IMR-90 (cell line): ENCODE results near the gene TEK. TPM values are rescaled to one million over a fixed set of nuclear protein-coding genes. Genes with fewer than 3 reads are reported as not detected.

Experiments used
- ATAC-seq: fragments of 200-7000 bp; cut with Tn5 transposase; 2 replicates; pipeline ENCODE4 v1.9.1; 2020; ENCODE audit warnings: low read depth, mild to moderate bottlenecking, moderate library complexity
- BruUV-seq: library from RNA; stranded (reverse); fragments of 400-500 nt; replicated peaks from 2 replicates; lab custom pipeline; 2021; lab: Mats Ljungman, UMichigan
- CTCF ChIA-PET: fragments of 300-600 bp; formaldehyde crosslinking; extraction: SDS; loops from one replicate; lab custom pipeline; 2021; ENCODE audit warnings: antibody characterized with exemption; lab: Yijun Ruan, JAX
- POLR2A ChIA-PET: fragments of 300-600 bp; sonication (Branson Sonifier 250); formaldehyde crosslinking; loops from one replicate; lab custom pipeline; 2022; ENCODE audit warnings: antibody characterized with exemption; ENCODE audit not compliant: unreplicated experiment; lab: Charles Lee
- DNase-seq: peaks from one replicate; pipeline ENCODE4 v3.0.0; 2013
- H2AFZ ChIP-seq: replicated peaks from 2 replicates; pipeline ENCODE3; 2013; ENCODE audit warnings: low read length, mild to moderate bottlenecking; ENCODE audit not compliant: poor library complexity
- H2AK5ac ChIP-seq: 2 replicates; pipeline ENCODE4 v1.6.1; 2013; ENCODE audit warnings: low read depth, low read length, inconsistent platforms
- H2AK9ac ChIP-seq: replicated peaks from 2 replicates; pipeline ENCODE3; 2013; ENCODE audit warnings: mild to moderate bottlenecking, low read depth, low read length, moderate library complexity; ENCODE audit not compliant: poor library complexity
- H2BK120ac ChIP-seq: 2 replicates; pipeline ENCODE4 v1.6.1; 2013; ENCODE audit warnings: low read depth, low read length, inconsistent platforms
- H2BK15ac ChIP-seq: 3 replicates; pipeline ENCODE4 v1.6.1; 2013; ENCODE audit warnings: low read depth, low read length, inconsistent platforms
- H2BK20ac ChIP-seq: 2 replicates; pipeline ENCODE4 v1.6.1; 2013; ENCODE audit warnings: low read depth, mild to moderate bottlenecking, inconsistent platforms, low read length, moderate library complexity
- H2BK5ac ChIP-seq: 2 replicates; pipeline ENCODE4 v1.6.1; 2013; ENCODE audit warnings: mild to moderate bottlenecking, low read depth, low read length, inconsistent platforms; ENCODE audit not compliant: poor library complexity, severe bottlenecking
- H3K14ac ChIP-seq: replicated peaks from 2 replicates; pipeline ENCODE4 v1.6.1; 2013; ENCODE audit warnings: low read depth, low read length, inconsistent platforms
- H3K18ac ChIP-seq: 2 replicates; pipeline ENCODE4 v1.6.1; 2013; ENCODE audit warnings: low read depth, low read length, control low read depth
- H3K23ac ChIP-seq: 2 replicates; pipeline ENCODE4 v1.6.1; 2013; ENCODE audit warnings: low read depth, low read length, inconsistent platforms
- H3K27ac ChIP-seq: 2 replicates; pipeline ENCODE4 v1.5.1; 2013; ENCODE audit warnings: mild to moderate bottlenecking, control low read depth, low read length; ENCODE audit not compliant: insufficient read depth
- H3K27me3 ChIP-seq: 2 replicates; pipeline ENCODE4 v1.6.1; 2013; ENCODE audit warnings: low read length; ENCODE audit not compliant: control insufficient read depth, insufficient read depth
- H3K36me3 ChIP-seq: 2 replicates; pipeline ENCODE4 v1.6.1; 2013; ENCODE audit warnings: low read length, mixed read lengths; ENCODE audit not compliant: control insufficient read depth, insufficient read depth
- H3K4ac ChIP-seq: 2 replicates; pipeline ENCODE4 v1.6.1; 2013; ENCODE audit warnings: low read depth, low read length, inconsistent platforms
- H3K4me1 ChIP-seq: 2 replicates; pipeline ENCODE4 v1.6.1; 2013; ENCODE audit warnings: low read length, mixed read lengths; ENCODE audit not compliant: control insufficient read depth, insufficient read depth
- H3K4me2 ChIP-seq: 2 replicates; pipeline ENCODE4 v1.6.1; 2013; ENCODE audit warnings: low read depth, mild to moderate bottlenecking, control low read depth, low read length, moderate library complexity
- H3K4me3 ChIP-seq: 2 replicates; pipeline ENCODE4 v1.5.1; 2013; ENCODE audit warnings: low read depth, mild to moderate bottlenecking, control low read depth, low read length, moderate library complexity; ENCODE audit not compliant: insufficient read depth
- H3K56ac ChIP-seq: 2 replicates; pipeline ENCODE4 v1.6.1; 2013; ENCODE audit warnings: low read length, inconsistent platforms; ENCODE audit not compliant: insufficient read depth; ENCODE audit errors: extremely low read depth
- H3K79me1 ChIP-seq, 2 experiments: 2 replicates each; pipeline ENCODE4 v1.6.1; 2013; ENCODE audit warnings: low read length in 2 of 2, inconsistent platforms in 1 of 2, low read depth in 1 of 2
- H3K9ac ChIP-seq: 2 replicates; pipeline ENCODE4 v1.6.1; 2013; ENCODE audit warnings: low read depth, low read length, control low read depth
- H3K9me1 ChIP-seq: 2 replicates; pipeline ENCODE4 v1.6.1; 2013; ENCODE audit warnings: low read length, inconsistent platforms; ENCODE audit not compliant: insufficient read depth
- H3K9me3 ChIP-seq: 2 replicates; pipeline ENCODE4 v1.6.1; 2013; ENCODE audit warnings: low read length; ENCODE audit not compliant: control insufficient read depth, insufficient read depth
- H4K20me1 ChIP-seq: 2 replicates; pipeline ENCODE4 v1.6.1; 2013; ENCODE audit warnings: low read length, inconsistent platforms; ENCODE audit not compliant: insufficient read depth
- H4K5ac ChIP-seq: 2 replicates; pipeline ENCODE4 v1.6.1; 2013; ENCODE audit warnings: mild to moderate bottlenecking, low read depth, low read length, control low read depth
- H4K8ac ChIP-seq, 2 experiments: 2 replicates each; pipeline ENCODE4 v1.6.1; 2013; ENCODE audit warnings: low read depth in 2 of 2, low read length in 2 of 2, control low read depth in 1 of 2, inconsistent platforms in 1 of 2
- H4K91ac ChIP-seq: 2 replicates; pipeline ENCODE4 v1.6.1; 2013; ENCODE audit warnings: low read depth, low read length, inconsistent platforms; ENCODE audit not compliant: insufficient read depth
- CEBPB ChIP-seq: IDR thresholded peaks from 2 replicates; pipeline ENCODE4 v1.6.1; 2012; ENCODE audit warnings: low read depth, low read length, improper control_type of control experiment
- CHD1 ChIP-seq: IDR thresholded peaks from 2 replicates; pipeline ENCODE4 v1.6.1; 2012; ENCODE audit warnings: low read depth, low read length, improper control_type of control experiment
- ELK1 ChIP-seq: fragments of 150-350 bp; IDR thresholded peaks from 2 replicates; pipeline ENCODE4 v1.6.1; 2016; ENCODE audit warnings: low read depth, mild to moderate bottlenecking, low read length, moderate library complexity, borderline replicate concordance
- FOS ChIP-seq: fragments of 150-350 bp; IDR thresholded peaks from 2 replicates; pipeline ENCODE4 v1.6.1; 2016; ENCODE audit warnings: low read depth, low read length
- MAZ ChIP-seq: IDR thresholded peaks from 2 replicates; pipeline ENCODE4 v1.6.1; 2012; ENCODE audit warnings: low read depth, mild to moderate bottlenecking, low read length, improper control_type of control experiment, moderate library complexity, borderline replicate concordance
- MXI1 ChIP-seq: IDR thresholded peaks from 2 replicates; pipeline ENCODE4 v1.6.1; 2012; ENCODE audit warnings: low read depth, mild to moderate bottlenecking, low read length, moderate library complexity, borderline replicate concordance
- RAD21 ChIP-seq: IDR thresholded peaks from 2 replicates; pipeline ENCODE4 v1.6.1; 2012; ENCODE audit warnings: low read length, improper control_type of control experiment
- RCOR1 ChIP-seq: IDR thresholded peaks from 2 replicates; pipeline ENCODE4 v1.6.1; 2012; ENCODE audit warnings: mild to moderate bottlenecking, low read length, improper control_type of control experiment; ENCODE audit not compliant: insufficient replicate concordance
- RFX5 ChIP-seq: IDR thresholded peaks from 2 replicates; pipeline ENCODE4 v1.8.0; 2012; ENCODE audit warnings: low read depth, mild to moderate bottlenecking, low read length, moderate library complexity
- SMC3 ChIP-seq: fragments of 150-350 bp; IDR thresholded peaks from 2 replicates; pipeline ENCODE4 v1.6.1; 2016; ENCODE audit warnings: low read depth, mild to moderate bottlenecking, antibody characterized with exemption, low read length, moderate library complexity
- dilution Hi-C: fragments of 300-500 bp; cut with HindIII; formaldehyde crosslinking; loops from one replicate; pipeline ENCODE4 v1.14.3; 2018; ENCODE audit warnings: low sequenced_read_pairs; ENCODE audit not compliant: unreplicated experiment
- in situ Hi-C: fragments of 300-500 bp; cut with MboI; formaldehyde crosslinking; loops from 3 replicates; pipeline ENCODE4 v1.14.3; 2019; ENCODE audit warnings: low sequenced_read_pairs, inconsistent platforms, mixed read lengths
- intact Hi-C: fragments of 100-400 bp; cut with micrococcal nuclease; formaldehyde crosslinking; loops from 2 replicates; pipeline ENCODE4 v1.10.0; 2022
- polyA plus RNA-seq, 3 experiments: library from polyadenylated mRNA; depleted of rRNA; stranded (reverse); fragments of >200 nt; gene quantifications; 2 replicates each; pipeline ENCODE4 v1.2.3, GENCODE V29; 2012; ENCODE audit warnings: low replicate concordance in 1 of 3
- total RNA-seq: library from RNA; depleted of rRNA; stranded (reverse); fragments of >200 nt; gene quantifications from 2 replicates; pipeline ENCODE4 v1.2.3, GENCODE V29; 2012
- TF ChIP-seq, protein P1 (sequence below): conservative IDR thresholded peaks from 2 replicates; pipeline ENCODE4 v1.5.1; 2012; ENCODE audit warnings: mild to moderate bottlenecking, low read depth, low read length, improper control_type of control experiment

Gene TEK
- total and polyA plus RNA-seq, 2 of the 4 experiments (the other 2 are of a cell fraction): 6.3 to 11.7 TPM

DNA sequence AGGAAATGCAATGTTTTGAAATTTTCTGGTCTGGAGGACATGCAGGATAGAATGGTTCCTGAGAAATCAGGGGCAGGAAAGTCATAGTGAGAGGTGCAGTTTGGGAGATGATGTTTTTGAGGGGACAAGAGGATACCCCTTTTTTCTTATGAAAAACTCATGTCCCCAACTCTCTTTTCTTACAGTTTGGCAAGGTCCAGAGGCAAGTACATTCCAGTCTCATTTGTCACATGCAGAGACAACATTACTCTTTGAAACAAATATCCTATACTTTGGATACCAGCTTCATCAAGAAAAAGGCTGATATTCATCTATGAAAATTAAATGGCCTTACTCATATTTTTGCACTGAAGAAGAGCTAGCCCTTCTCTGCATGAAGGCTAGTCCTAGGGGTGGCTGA is 139.7 kb downstream of the TEK start:
- H3K14ac ChIP-seq: no peak overlapping the region
- ATAC-seq: peak; percentile 28
- peak overlapping the region; percentile 9; the same call in 1 of the 2 replicates for H3K18ac ChIP-seq
- H2BK20ac ChIP-seq: peak overlapping the region; percentile 38; the same call in 1 of the 2 replicates
- dilution Hi-C loops (no loop called here), intact Hi-C loops (no loop called here), in situ Hi-C loops (no loop called here)
- H3K27me3 ChIP-seq: no peaks in the 10 kb centered on the region
- H2AK5ac ChIP-seq: no peak overlapping the region
- no peak for TF ChIP-seq MAZ
- no peak for TF ChIP-seq MXI1
- no peak for TF ChIP-seq RCOR1
- TF ChIP-seq CHD1: no peak
- no peak for TF ChIP-seq ELK1
- no peak for TF ChIP-seq RAD21
- no peak for TF ChIP-seq RFX5
- TF ChIP-seq SMC3: no peak
- TF ChIP-seq CEBPB: no peak
- TF ChIP-seq, protein P1, sequence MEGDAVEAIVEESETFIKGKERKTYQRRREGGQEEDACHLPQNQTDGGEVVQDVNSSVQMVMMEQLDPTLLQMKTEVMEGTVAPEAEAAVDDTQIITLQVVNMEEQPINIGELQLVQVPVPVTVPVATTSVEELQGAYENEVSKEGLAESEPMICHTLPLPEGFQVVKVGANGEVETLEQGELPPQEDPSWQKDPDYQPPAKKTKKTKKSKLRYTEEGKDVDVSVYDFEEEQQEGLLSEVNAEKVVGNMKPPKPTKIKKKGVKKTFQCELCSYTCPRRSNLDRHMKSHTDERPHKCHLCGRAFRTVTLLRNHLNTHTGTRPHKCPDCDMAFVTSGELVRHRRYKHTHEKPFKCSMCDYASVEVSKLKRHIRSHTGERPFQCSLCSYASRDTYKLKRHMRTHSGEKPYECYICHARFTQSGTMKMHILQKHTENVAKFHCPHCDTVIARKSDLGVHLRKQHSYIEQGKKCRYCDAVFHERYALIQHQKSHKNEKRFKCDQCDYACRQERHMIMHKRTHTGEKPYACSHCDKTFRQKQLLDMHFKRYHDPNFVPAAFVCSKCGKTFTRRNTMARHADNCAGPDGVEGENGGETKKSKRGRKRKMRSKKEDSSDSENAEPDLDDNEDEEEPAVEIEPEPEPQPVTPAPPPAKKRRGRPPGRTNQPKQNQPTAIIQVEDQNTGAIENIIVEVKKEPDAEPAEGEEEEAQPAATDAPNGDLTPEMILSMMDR: no peak
- no peak for TF ChIP-seq FOS
- H2AFZ ChIP-seq: no peak overlapping the region
- H3K23ac ChIP-seq: no peak overlapping the region
- no peak overlapping the region for H3K27ac ChIP-seq
- H3K9ac ChIP-seq: no peak overlapping the region
- H3K9me1 ChIP-seq: no peaks in the 10 kb centered on the region
- no peaks in the 10 kb centered on the region for H3K4me1 ChIP-seq
- no peak overlapping the region for H3K4me3 ChIP-seq
- no peak overlapping the region; the same call in 1 of the 2 replicates for H4K5ac ChIP-seq
- H2BK15ac ChIP-seq: no peak overlapping the region
- peak overlapping the region; percentile 28; the same call in 1 of the 2 replicates for H2BK120ac ChIP-seq
- no peak overlapping the region for H3K4me2 ChIP-seq
- no peak overlapping the region for H3K4ac ChIP-seq
- no peak overlapping the region for H4K91ac ChIP-seq
- ChIA-PET CTCF (interaction anchor here (0.7 to 1.4 kb wide), 4 partner anchors 9 to 22 kb away, joined by 3 to 6 read pairs (median 4); no protein-coding TSS in a partner anchor), POLR2A (no interaction called here)
- no peaks in the 10 kb centered on the region for H3K9me3 ChIP-seq
- H4K8ac ChIP-seq: no peak overlapping the region
- no peaks in the 10 kb centered on the region for H3K79me1 ChIP-seq
- peak; percentile 8 for DNase-seq
- H3K56ac ChIP-seq: no peak overlapping the region
- BruUV-seq: no TSS peak
- no peak overlapping the region for H2AK9ac ChIP-seq
- no peaks in the 10 kb centered on the region for H4K20me1 ChIP-seq
- no peaks in the 10 kb centered on the region for H3K36me3 ChIP-seq
- H2BK5ac ChIP-seq: no peak overlapping the region
